AML-193 (cell line): ENCODE measurements around the gene UNC5A.
"Not testable (repeated sequence)": the region's sequence is repeated elsewhere in the genome, so short reads cannot be mapped to it uniquely, and the experiment has no call there.

Experiments
- DNase-seq, 2 experiments: peaks; one replicate each; lab custom pipeline; 2025; lab: John Stamatoyannopoulos, UW

UNC5A gene

GRCh38 chr5:176863765-176864098, 53.4 kb downstream of the UNC5A start:
- DNase-seq = no peak

GRCh38 chr5:176864755-176865154, 54.4 kb downstream of the UNC5A start:
- DNase-seq = no peak

GRCh38 chr5:176865964-176866363, 55.6 kb downstream of the UNC5A start:
- DNase-seq = no peak

GRCh38 chr5:176866707-176867310, 56.5 kb downstream of the UNC5A start:
- DNase-seq = no peak

- no peak for DNase-seq
These were observed 57.8 kb downstream of the UNC5A start for GRCh38 chr5:176868126-176868525.

- DNase-seq = no peak
These were observed 58.4 kb downstream of the UNC5A start for GRCh38 chr5:176868731-176869130.

GRCh38 chr5:176869501-176870109, 59.2 kb downstream of the UNC5A start:
- DNase-seq = no peak

GRCh38 chr5:176870110-176870591, 59.8 kb downstream of the UNC5A start:
- no peak for DNase-seq

- DNase-seq = not testable (repeated sequence)
These were observed 60.3 kb downstream of the UNC5A start for GRCh38 chr5:176870644-176871043.

GRCh38 chr5:176872586-176872985, 62.2 kb downstream of the UNC5A start:
- DNase-seq = not testable (repeated sequence)

- DNase-seq = not testable (repeated sequence)
These were observed 62.7 kb downstream of the UNC5A start for GRCh38 chr5:176873011-176873410.

GRCh38 chr5:176873541-176874172, 63.3 kb downstream of the UNC5A start:
- DNase-seq = no peak

GRCh38 chr5:176874198-176874780, 63.9 kb downstream of the UNC5A start:
- DNase-seq = no peak

GRCh38 chr5:176875014-176875550, 64.7 kb downstream of the UNC5A start:
- DNase-seq = no peak

- no peak for DNase-seq
These were observed 65.6 kb downstream of the UNC5A start for GRCh38 chr5:176875783-176876505.

GRCh38 chr5:176876506-176877431, 66.4 kb downstream of the UNC5A start:
- no peak for DNase-seq

- no peak for DNase-seq
These were observed 67.5 kb downstream of the UNC5A start for GRCh38 chr5:176877793-176878331.

- no peak for DNase-seq
These were observed 68.1 kb downstream of the UNC5A start for GRCh38 chr5:176878463-176878862.

- DNase-seq = no peak
These were observed 68.7 kb downstream of the UNC5A start for GRCh38 chr5:176878906-176879662.
